ENCODE data around the gene SLC29A4.

- TF ChIP-seq FOXA1 (IDR thresholded peaks at IDR 0.05) = no peak
- TF ChIP-seq CTBP1 (IDR thresholded peaks at IDR 0.05; ENCODE audit: borderline replicate concordance) = no peak
- no peak for TF ChIP-seq BHLHE40 (IDR thresholded peaks at IDR 0.05; ENCODE audit: borderline replicate concordance)
- no peak for TF ChIP-seq FOXM1 (IDR thresholded peaks at IDR 0.05; ENCODE audit: borderline replicate concordance)
- TF ChIP-seq TARDBP (IDR thresholded peaks at IDR 0.05) = no peak
- TF ChIP-seq NFRKB (IDR thresholded peaks at IDR 0.05) = no peak
- TF ChIP-seq L3MBTL2 (conservative IDR thresholded peaks at IDR 0.05) = no peak
- no peak for TF ChIP-seq FOXK2 (IDR thresholded peaks at IDR 0.05)
- TF ChIP-seq PKNOX1 (IDR thresholded peaks at IDR 0.05) = no peak
- TF ChIP-seq SP1 (IDR thresholded peaks at IDR 0.05) = no peak
- TF ChIP-seq ARNT (IDR thresholded peaks at IDR 0.05) = no peak
- no peak for TF ChIP-seq HDGF (IDR thresholded peaks at IDR 0.05; ENCODE audit: borderline replicate concordance)
- no peak for TF ChIP-seq ELF4 (IDR thresholded peaks at IDR 0.05)
Observed at GRCh38 chr7:5296015-5296610, 13.4 kb downstream of the SLC29A4 start.

All from HEK293T (cell line).